ENCODE results near the gene ETV5. TPM values are rescaled to one million over a fixed set of nuclear protein-coding genes. Genes with fewer than 3 reads are reported as not detected.

The ETV5 gene
- total and polyA plus RNA-seq, 2 donors (not counting 3 experiments of a cell fraction or from before 2014, with no cell fraction given): 8.8 to 40.9 TPM

- dilution Hi-C loops (cut with MboI; ENCODE audit: extremely low pct_ligation_motif_present, low sequenced_read_pairs) (no loop called here), intact Hi-C loops (cut with micrococcal nuclease) (no loop called here)
- H3K9ac ChIP-seq (replicated peaks; ENCODE audit: extremely low read depth, insufficient read depth, low read length): no peak overlapping the region
- H3K27me3 ChIP-seq (ENCODE audit: control insufficient read depth in 2 of 2, insufficient read depth in 2 of 2, low read length in 2 of 2): peaks cover 14 to 16% of the 10 kb centered on the region in 2 experiments
- no peaks in the 10 kb centered on the region for H3K9me1 ChIP-seq (replicated peaks; ENCODE audit: control insufficient read depth, extremely low read depth, insufficient read depth, low read length)
- no peaks in the 10 kb centered on the region for H3K9me3 ChIP-seq (replicated peaks; ENCODE audit: control insufficient read depth, insufficient read depth, low read length)
- FAIRE-seq: no peak
- H3K79me2 ChIP-seq (ENCODE audit: control insufficient read depth, insufficient read depth, low read length): no peaks in the 10 kb centered on the region
- ChIA-PET CTCF (no interaction called here), POLR2A (no interaction called here)
- BruUV-seq (replicated peaks): no TSS peak
- no peaks in the 10 kb centered on the region for H4K20me1 ChIP-seq (replicated peaks; ENCODE audit: control insufficient read depth, extremely low read depth, insufficient read depth, low read length)
- DNase-seq (ENCODE audit: low read depth, low spot score): no peak
- H3K4me1 ChIP-seq (ENCODE audit: control insufficient read depth, extremely low read depth, insufficient read depth, low read length): no peaks in the 10 kb centered on the region
- TF ChIP-seq EZH2 (IDR thresholded peaks at IDR 0.05; ENCODE audit: borderline replicate concordance, low read depth, low read length, severe bottlenecking) (no peak), POLR2A (IDR thresholded peaks at IDR 0.05; ENCODE audit: low read depth, low read length) (no peak), MYC (IDR thresholded peaks at IDR 0.05; ENCODE audit: low read depth, low read length) (no peak), POLR2AphosphoS5 (IDR thresholded peaks at IDR 0.05; ENCODE audit: insufficient read depth, low read depth, low read length) (no peak), FOS (IDR thresholded peaks at IDR 0.05; ENCODE audit: borderline replicate concordance, insufficient read depth, low read length) (no peak), GATA2 (IDR thresholded peaks at IDR 0.05; ENCODE audit: insufficient read depth, insufficient read length, low read depth, low read length) (no peak), JUN (IDR thresholded peaks at IDR 0.05; ENCODE audit: borderline replicate concordance, insufficient read depth, insufficient read length, low read depth) (no peak)
- TF ChIP-seq, protein P1, sequence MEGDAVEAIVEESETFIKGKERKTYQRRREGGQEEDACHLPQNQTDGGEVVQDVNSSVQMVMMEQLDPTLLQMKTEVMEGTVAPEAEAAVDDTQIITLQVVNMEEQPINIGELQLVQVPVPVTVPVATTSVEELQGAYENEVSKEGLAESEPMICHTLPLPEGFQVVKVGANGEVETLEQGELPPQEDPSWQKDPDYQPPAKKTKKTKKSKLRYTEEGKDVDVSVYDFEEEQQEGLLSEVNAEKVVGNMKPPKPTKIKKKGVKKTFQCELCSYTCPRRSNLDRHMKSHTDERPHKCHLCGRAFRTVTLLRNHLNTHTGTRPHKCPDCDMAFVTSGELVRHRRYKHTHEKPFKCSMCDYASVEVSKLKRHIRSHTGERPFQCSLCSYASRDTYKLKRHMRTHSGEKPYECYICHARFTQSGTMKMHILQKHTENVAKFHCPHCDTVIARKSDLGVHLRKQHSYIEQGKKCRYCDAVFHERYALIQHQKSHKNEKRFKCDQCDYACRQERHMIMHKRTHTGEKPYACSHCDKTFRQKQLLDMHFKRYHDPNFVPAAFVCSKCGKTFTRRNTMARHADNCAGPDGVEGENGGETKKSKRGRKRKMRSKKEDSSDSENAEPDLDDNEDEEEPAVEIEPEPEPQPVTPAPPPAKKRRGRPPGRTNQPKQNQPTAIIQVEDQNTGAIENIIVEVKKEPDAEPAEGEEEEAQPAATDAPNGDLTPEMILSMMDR (IDR thresholded peaks at IDR 0.05; ENCODE audit: extremely low read depth in 1 of 2, insufficient read depth in 1 of 2, low read depth in 1 of 2, low read length in 2 of 2): no peak
- TF ChIP-seq, protein P2, sequence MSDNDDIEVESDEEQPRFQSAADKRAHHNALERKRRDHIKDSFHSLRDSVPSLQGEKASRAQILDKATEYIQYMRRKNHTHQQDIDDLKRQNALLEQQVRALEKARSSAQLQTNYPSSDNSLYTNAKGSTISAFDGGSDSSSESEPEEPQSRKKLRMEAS (IDR thresholded peaks at IDR 0.05; ENCODE audit: insufficient read depth, insufficient read length): no peak
- H3K36me3 ChIP-seq (ENCODE audit: control insufficient read depth in 2 of 2, extremely low read depth in 1 of 2, insufficient read depth in 2 of 2, low read length in 2 of 2): no peaks in the 10 kb centered on the region
- H3K4me3 ChIP-seq (replicated peaks in 1 of 3; ENCODE audit: insufficient read depth in 1 of 3, low read depth in 1 of 3, low read length in 3 of 3): no peak overlapping the region
- H2AFZ ChIP-seq (ENCODE audit: low read depth, low read length): no peak overlapping the region
- H3K4me2 ChIP-seq (ENCODE audit: insufficient read depth, low read length): no peak overlapping the region
- H3K27ac ChIP-seq (ENCODE audit: insufficient read depth, low read depth, low read length): no peak overlapping the region
These were observed 14.1 kb upstream of the ETV5 start for GRCh38 chr3:186123012-186123411.
